ENCODE results near the gene RTTN. TPM values are rescaled to one million over a fixed set of nuclear protein-coding genes. Genes with fewer than 3 reads are reported as not detected.

RTTN gene
- total RNA-seq, 1 donor from 2014 or later: 24.7 TPM

GRCh38 chr18:69963196-69963595 is 242.3 kb downstream of the RTTN start:
- Mint-ChIP-seq H3K4me1 (ENCODE audit: low read depth) (no peaks in the 10 kb centered on the region), H3K4me3 (ENCODE audit: low read depth) (no peak overlapping the region), H3K36me3 (ENCODE audit: insufficient read depth) (no peaks in the 10 kb centered on the region), H3K27me3 (no peaks in the 10 kb centered on the region), H3K27ac (no peak overlapping the region), H3K9me3 (ENCODE audit: low read depth) (no peaks in the 10 kb centered on the region)
- no peak for TF ChIP-seq CTCF (IDR thresholded peaks at IDR 0.05; ENCODE audit: unreplicated experiment)
- no peak for DNase-seq (ENCODE audit: low spot score, unreplicated experiment)

- no peaks in the 10 kb centered on the region for H3K27me3 Mint-ChIP-seq
- no peak for DNase-seq (ENCODE audit: low spot score, unreplicated experiment)
- H3K9me3 Mint-ChIP-seq (ENCODE audit: low read depth): no peaks in the 10 kb centered on the region
- no peaks in the 10 kb centered on the region for H3K4me1 Mint-ChIP-seq (ENCODE audit: low read depth)
- no peak for TF ChIP-seq CTCF (IDR thresholded peaks at IDR 0.05; ENCODE audit: unreplicated experiment)
- no peak overlapping the region for H3K4me3 Mint-ChIP-seq (ENCODE audit: low read depth)
- H3K27ac Mint-ChIP-seq: no peak overlapping the region
- no peaks in the 10 kb centered on the region for H3K36me3 Mint-ChIP-seq (ENCODE audit: insufficient read depth)
These were observed 243.8 kb downstream of the RTTN start for GRCh38 chr18:69961718-69962117.

- no peaks in the 10 kb centered on the region for H3K4me1 Mint-ChIP-seq (ENCODE audit: low read depth)
- no peaks in the 10 kb centered on the region for H3K36me3 Mint-ChIP-seq (ENCODE audit: insufficient read depth)
- no peaks in the 10 kb centered on the region for H3K9me3 Mint-ChIP-seq (ENCODE audit: low read depth)
- H3K27ac Mint-ChIP-seq: no peak overlapping the region
- no peaks in the 10 kb centered on the region for H3K27me3 Mint-ChIP-seq
- no peak for TF ChIP-seq CTCF (IDR thresholded peaks at IDR 0.05; ENCODE audit: unreplicated experiment)
- no peak overlapping the region for H3K4me3 Mint-ChIP-seq (ENCODE audit: low read depth)
- DNase-seq (ENCODE audit: low spot score, unreplicated experiment): no peak
These were observed 247.1 kb downstream of the RTTN start for GRCh38 chr18:69958422-69958821.

- Mint-ChIP-seq H3K27ac (no peak overlapping the region), H3K4me1 (ENCODE audit: low read depth) (no peaks in the 10 kb centered on the region), H3K4me3 (ENCODE audit: low read depth) (no peak overlapping the region), H3K9me3 (ENCODE audit: low read depth) (peaks cover 2% of the 10 kb centered on the region), H3K36me3 (ENCODE audit: insufficient read depth) (no peaks in the 10 kb centered on the region), H3K27me3 (no peaks in the 10 kb centered on the region)
- no peak for DNase-seq (ENCODE audit: low spot score, unreplicated experiment)
- TF ChIP-seq CTCF (IDR thresholded peaks at IDR 0.05; ENCODE audit: unreplicated experiment): no peak
These were observed 247.7 kb downstream of the RTTN start for GRCh38 chr18:69957747-69958146.

GRCh38 chr18:69956665-69957620 is 248.5 kb downstream of the RTTN start:
- H3K27me3 Mint-ChIP-seq: no peaks in the 10 kb centered on the region
- H3K4me1 Mint-ChIP-seq (ENCODE audit: low read depth): no peaks in the 10 kb centered on the region
- no peak overlapping the region for H3K4me3 Mint-ChIP-seq (ENCODE audit: low read depth)
- no peak overlapping the region for H3K27ac Mint-ChIP-seq
- H3K9me3 Mint-ChIP-seq (ENCODE audit: low read depth): peaks cover 2% of the 10 kb centered on the region
- TF ChIP-seq CTCF (IDR thresholded peaks at IDR 0.05; ENCODE audit: unreplicated experiment): no peak
- no peaks in the 10 kb centered on the region for H3K36me3 Mint-ChIP-seq (ENCODE audit: insufficient read depth)
- DNase-seq (ENCODE audit: low spot score, unreplicated experiment): no peak
